Inferior parietal cortex (tissue), 1 donor: ENCODE measurements around the gene GLTP.
"Not testable (repeated sequence)": the region's sequence is repeated elsewhere in the genome, so short reads cannot be mapped to it uniquely, and the experiment has no call there.

Source experiments
- DNase-seq: peaks from one replicate; pipeline ENCODE4 v3.0.0-alpha.2; 2016; ENCODE audit errors: extremely low spot score

GLTP gene

DNA sequence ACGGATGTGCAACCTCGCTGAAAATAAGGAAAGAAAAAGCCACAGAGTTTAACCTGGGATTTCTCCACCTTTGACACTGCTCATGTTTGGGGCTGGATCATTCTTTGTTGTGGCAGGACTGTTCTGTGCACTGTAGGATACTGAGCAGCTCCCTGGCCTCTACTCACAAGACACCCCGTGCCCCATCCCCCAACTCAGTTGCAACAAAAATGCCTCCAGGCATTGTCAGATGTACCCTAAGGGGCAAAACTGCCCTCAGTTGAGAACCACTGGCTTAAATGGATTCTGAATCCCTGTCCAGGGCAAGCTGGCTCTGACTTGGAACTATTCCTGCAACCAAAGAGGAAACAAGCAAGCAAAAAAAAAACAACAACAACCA is 2.1 kb downstream of the GLTP start:
- DNase-seq = no peak

DNA sequence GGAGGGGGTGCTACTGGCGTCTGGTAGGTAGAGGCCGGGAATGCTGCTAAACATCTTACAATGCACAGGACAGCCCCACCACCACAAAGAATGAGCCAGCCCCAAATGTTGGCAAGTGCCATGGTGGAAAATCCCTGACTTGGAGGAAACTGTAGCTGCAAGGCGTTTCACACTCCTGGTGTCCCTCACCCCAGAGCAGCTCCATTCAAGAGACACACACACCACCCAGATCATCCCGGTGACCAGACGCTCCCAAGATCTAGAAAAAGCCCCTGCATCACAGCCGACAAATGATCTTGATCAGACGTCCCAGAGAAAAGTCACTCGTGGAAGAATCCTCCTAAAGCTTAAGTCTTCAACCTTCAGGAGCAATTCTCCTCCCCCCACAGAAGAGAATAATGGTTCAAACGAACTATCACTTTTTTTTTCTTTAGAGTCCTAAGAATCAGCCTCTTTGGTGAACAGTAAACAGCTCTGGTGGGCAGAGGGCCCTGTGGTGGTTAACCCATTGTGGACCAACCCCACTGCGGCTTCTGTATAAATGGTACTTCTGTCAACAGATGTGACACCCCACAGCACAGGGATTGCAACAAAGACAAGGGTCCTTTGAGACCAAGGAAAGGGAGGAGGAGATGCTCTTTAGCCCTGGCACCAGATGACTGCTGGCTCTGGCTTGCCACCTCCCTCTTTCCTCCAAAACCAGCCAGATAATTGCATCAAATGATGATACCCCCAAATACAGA is 2.7 kb downstream of the GLTP start:
- DNase-seq = no peak

DNA sequence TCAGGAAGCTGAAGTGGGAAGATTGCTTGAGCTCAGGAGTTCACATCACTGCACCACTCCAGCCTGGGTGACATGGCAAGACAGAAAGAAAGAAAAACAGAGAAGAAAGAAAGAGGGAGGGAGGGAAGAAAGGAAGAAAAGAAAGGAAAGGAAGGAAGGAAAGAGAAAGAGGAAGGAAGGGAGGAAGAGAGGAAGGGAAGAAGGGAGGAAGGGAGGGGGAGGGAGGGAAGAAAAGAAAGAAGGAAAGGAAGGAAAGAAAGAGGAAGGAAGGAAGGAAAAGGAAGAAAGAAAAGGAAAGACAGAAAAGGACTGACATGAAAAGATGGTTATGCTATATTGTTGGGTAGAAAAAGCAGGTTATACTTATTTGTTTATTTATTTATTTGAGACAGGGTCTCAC is 3.9 kb downstream of the GLTP start:
- DNase-seq = no peak

DNA sequence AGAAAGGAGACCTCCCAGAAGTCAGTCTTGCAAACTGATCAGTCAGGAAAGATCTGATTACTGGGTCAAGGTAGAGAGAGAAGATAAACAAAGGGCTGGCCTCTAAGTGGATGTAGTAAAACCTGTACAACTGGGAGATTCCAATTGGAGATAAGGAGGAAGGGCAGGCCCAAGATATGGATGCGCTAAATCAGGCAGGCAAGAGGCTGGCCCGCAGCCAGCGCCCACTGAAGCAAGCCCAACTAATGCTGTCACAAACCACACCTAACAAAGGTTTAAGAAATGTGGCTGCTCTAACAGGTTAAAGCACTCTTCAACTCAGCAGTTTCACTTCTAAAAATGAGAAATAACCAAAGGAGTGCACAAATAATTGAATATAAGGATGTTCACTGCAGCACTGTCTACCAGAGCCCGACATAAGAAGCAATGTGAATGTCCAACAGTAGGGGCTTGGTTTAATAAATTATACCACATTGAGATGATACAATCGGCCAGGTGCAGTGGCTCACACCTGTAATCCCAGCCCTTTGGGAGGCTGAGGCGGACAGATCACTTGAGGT is 4.7 kb downstream of the GLTP start:
- DNase-seq = no peak

DNA sequence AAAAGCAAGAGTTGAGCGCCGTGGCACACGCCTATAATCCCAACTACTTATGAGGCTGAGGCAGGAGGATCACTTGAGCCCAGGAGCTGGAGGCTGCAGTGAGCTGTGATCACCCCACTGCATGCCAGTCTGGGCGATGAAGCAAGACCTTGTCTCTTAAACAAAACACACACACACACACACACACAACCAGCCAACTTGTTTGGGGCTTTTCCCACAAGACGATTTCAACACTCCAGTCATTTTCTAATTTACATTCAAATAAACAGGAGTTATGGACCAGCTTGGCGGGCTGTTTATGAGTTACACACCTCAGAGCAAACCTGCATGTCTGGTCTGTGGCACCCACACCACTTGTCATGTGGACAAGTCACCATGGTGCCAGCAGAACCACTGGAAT is 6.7 kb downstream of the GLTP start:
- no peak for DNase-seq

DNA sequence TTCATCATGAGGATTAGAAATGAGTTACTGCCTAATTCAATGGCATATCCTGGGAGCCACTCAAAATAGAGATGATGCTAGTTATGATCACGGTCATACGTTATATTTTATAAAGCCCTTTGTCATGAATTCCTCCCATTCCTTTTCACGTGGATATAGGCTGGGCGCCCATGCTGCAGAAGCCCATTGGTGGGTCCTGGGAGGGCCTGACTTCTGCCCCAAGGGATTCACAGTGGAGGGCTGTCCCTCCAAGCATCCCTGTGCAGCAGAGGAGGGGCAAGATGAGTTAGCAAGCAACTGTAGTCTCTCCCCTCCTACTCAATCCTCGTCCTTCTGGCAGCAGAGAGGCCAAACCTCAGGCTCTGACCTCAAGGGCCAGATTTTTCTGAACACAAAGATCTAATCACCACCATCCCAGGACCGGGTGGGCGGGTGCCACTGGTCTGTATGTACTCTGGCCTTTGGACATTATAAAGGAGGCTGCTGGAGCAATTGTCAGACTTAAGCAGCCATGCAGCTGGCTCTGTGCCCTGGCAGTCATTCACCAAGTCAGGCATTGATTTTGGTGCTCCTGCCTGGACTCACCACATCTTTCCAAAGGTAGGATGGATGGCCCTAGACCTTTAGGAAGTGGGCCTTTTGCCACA is 8.6 kb downstream of the GLTP start:
- DNase-seq = no peak

DNA sequence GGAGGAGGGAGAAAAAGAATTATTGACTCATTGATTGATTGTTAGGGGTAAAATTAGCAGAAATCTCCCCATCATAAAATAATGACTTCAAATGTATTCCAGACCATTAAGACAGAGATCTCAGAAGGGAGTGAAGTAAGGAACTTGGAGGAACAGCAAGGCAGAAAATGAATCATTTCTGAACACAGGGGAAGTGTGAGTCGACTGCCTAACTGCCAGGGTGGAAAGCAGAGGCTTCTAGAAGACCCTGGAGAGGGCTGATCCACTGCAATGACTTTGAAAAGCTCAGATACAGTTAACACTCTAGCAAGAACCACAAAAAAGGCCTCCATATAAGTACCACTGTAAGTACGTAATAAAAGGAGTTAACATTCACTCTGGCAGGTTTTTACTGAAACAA is 9.7 kb downstream of the GLTP start:
- DNase-seq = no peak

DNA sequence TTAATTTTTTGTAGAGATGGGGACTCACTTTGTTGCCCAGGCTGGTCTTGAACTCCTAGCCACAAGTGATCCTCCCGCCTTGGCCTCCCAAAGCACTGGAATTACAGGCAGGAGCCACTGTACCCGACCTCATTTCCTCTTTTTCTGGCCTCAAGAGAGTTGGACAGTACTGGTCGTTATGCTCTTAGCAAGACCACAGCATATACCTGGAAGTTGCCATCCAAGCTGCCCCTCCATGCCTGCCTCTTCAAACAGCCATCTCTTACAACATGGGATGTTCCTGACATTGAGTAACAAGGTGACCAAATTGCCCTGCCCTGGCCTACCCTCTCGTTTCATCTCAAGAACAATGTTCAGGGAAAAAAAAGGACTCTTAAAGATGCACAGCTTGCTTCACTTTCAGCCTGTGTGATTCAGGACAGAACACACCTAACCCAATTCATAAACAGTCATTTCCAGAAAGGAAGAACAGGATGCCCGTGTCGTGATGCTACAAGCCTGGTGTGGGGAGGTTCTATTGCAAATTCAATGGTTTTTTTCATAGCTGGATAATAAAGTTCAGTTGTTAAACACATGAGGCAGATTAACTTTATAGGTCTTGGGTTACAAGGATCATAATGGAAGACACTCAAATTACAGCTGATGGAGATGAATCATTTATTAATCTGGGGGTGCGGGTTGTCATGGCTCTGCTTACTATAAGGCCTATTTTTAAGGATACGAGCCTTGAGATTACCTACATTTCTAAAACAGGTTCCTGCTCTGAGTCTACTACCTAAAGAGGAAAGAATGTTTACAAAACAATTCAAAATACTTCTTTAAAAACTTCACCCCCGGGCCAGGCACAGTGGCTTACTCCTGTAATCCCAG is 11.9 kb downstream of the GLTP start:
- DNase-seq = no peak

DNA sequence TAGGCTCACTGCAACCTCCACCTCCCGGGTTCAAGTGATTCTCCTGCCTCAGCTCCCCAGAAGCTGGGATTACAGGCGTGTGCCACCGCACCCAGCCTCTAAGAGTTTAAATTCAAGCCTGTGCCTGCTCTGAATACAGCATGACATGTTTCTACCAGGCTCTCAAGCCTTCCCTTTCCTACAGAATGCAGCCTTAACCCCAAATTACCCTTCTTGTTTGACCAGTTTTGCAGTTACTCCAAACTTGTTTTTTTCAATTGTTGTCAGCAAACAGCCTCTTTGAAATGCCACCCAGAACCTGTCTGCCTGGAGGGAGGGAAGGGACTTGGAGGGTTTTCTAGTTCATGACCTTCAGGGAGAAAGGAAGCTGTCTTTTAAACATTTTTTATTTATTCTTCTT is 15.4 kb downstream of the GLTP start:
- no peak for DNase-seq

DNA sequence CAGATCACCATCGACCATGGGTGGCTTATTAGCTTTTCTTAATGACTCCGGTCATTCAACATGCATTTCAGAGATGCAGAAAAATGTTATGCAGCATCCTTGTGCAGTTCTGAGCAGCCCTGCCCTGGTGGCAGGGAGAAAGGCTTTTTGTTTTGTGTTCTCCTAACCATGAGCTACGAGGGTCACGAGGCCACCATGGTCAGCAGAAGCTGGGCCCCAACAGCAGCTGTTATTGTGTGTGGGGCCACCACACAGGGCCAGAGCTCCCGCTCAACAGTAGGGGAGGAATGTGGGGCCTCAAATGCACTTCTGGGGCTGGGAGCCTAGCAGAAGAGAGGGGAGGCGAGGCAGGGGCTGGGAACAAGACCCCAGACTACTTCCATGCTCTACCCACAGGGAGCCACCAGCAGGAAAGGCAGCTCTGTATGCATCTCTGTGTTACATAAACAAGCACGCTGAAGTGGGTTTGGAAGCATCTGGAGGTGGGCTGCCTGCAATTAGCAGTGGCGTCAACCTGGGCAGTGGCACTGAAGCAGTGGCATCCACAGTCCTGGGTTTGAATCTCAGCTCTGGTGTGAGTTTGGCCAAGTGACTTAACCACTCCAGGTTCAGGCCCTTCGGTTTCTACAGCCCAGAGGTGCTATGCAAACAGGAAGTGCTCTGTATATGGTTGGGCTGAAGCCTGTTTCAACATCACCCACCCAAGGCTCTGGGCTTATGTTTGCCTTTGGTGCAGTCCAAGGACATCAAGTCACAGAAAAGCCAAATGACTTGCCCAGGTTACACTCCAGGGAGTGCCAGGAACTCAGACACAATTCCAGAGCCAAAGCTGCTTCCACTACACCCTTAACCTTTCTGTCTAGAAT is 16.3 kb downstream of the GLTP start:
- peak; percentile 79 for DNase-seq

DNA sequence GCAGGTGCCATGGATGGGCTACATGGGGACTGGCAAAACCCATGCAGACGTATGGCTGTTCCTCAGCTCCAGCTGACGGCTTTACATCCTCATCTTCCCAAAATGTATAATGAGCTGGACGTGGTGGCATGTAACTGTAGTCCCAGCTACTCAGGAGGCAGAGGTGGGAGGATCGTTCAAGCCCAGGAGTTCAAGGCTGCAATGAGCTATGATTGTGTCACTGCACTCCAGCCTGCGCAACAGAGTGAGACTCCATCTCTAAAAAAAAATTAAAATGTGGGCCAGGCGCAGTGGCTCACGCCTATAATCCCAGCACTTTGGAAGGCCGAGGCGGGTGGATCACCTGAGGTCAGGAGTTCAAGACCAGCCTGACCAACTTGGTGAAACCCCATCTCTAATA is 17.9 kb downstream of the GLTP start:
- not testable (repeated sequence) for DNase-seq

DNA sequence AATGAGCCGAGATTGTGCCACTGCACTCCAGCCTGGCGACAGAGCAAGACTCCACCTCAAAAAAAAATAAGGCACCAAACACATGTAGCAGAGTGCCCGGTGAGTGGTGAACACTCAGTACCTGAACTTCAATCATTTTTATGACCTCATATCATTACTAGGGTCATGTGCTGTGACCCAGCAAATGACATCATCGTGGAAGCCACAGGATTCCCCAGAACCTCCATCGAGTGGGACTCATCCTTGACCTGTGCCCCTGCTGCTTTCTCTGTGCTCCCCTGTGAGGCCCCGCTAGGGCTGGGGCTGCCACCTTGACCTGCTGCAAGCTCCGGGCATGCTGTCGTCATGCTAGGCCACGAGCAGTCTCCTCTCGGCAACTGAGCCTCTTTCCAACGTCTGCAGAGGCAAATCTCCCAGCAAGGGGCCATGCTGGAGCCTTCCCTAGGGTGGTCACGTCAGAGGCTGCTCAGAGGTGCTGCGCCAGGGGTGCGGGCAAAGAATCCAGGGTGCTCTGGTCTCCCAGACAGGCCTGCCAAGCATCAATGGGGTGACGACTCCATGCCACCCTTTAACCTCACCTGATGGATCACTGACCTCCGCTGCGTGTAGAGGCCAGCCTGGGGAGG is 18.5 kb downstream of the GLTP start:
- no peak for DNase-seq

DNA sequence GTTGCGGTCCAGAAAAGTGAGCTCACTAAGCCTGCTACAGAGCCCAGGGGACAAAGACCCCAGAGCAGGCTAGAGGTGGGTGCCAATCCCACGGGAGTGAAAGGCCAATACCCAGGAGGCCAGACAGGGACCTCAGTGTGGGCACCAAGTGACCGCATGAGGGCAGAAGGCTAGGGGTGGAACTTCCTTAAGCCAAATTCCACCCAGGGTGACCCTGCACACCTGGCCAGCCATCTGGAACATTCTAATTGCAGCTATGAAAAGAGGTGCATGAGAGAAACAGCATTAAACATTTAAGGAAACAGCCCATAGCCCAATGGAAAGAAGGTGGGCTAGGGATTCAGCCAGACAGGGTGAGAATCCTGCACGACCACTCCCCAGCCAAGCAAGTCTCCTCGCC is 19.4 kb downstream of the GLTP start:
- no peak for DNase-seq

DNA sequence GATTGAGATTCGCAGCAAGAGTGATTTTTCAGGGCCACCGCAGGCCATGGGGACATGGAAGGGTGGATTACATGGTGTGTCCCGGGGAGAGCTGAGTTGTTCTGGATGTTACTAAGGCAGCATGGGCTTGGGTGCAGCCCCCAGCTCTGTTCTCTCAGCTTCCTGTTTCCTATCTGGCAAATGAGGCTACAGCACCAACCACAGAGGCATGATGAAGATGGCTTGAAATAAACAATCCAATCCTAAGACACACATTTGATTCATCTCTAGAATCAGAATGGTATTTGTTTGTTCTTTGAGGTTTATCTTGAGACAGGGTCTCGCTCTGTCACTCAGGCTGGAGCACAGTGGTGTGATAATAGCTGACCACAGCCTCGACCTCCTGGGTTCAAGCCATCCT is 21.6 kb downstream of the GLTP start:
- no peak for DNase-seq

DNA sequence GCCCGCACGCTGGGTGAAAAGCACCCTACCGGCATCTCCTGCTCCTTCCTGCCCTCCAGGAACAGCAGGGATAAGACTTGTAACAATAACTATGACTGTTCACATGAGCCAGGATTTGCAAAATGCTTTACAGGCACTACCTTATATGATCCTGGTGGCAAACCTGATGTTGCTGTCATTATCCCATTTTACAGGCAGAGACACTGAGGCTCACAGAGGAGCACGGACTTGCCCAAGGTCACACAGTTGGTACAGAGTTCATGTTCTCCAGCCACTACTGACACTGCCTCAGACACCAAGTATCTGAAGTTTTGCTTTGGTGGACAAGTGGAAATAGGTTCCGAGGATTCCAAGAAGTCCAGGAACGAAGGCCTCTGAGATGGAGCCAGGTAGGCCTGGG is 22.6 kb downstream of the GLTP start:
- no peak for DNase-seq

DNA sequence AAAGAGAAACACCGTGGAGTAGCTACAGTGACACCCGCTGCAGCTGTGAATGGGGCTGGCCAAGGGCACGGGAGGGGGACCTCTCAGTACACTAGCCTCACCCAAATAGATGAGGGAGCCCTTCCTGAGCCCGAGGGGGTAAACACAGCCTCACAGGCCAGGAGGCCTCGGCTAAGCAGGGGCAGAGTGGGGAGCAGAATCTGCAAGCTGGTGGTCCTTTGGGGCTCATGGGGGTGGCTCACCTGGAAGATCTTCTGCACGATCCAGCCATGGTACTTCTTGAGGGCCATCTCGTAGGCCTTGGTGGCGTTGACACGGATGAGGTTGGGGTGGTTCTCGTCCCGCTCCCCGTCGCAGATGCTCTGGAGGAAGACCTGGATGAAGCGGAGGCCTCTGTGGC is 25.0 kb downstream of the GLTP start:
- DNase-seq = no peak

DNA sequence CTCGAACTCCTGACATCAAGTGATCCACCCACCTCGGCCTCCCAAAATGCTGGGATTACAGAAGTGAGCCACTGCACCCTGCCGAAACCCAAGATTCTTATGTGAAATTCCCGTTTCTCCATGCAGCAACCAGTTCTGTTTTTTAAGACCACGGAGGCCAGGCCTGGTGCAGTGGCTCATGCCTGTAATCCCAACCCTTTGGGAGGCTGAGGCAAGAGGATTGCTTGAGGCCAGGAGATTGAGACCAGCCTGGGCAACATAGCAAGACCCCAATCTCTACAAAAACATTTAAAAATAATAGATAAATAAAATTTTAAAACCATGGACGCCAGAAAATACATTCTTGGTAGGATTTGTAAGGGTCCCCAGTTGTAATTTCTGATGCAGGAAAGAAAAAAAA is 29.8 kb downstream of the GLTP start:
- not testable (repeated sequence) for DNase-seq

DNA sequence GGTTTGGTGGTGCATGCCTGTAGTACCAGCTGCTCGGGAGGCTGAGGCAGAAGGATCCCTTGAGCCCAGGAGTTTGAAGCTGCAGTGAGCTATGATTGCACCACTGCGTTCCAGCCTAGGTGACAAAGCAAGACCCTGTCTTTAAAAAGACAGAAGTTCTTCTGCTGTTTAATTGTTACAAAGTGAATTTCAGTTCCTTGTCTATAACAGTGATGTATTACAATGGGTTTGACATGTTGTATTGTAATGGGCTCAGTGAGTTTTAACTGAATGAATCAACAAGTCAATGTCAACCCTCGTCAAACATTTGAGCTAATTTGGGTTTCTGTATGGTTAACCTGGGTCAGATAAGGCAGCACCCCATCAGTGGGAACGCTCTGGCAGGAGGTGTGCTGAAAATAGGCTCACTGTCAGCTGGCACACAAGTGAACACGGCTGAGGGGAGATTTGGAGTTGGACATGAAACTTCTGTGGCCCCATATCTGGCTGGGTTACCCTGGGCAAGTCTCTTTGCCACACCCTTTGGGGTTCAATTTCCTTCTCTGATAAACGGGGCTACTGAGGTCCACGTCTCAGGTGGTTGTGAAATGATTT is 33.1 kb downstream of the GLTP start:
- no peak for DNase-seq

DNA sequence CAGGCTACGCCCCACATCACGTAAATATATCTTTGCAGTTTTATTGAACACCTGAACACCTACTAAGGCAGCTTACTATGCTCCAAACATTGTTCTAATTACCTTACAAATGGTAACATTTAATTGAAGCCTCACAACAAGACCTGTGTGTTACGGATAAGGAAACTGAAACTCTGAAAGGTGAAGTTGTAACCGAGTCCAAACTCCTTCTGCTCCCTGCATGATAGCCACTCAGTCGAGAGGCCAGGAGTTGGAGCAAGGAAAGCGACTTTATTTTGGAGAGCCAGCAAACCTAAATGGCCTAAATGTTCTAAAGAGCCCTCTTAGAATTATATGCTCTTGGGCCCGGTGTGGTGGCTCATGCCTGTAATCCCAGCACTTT is 34.5 kb downstream of the GLTP start:
- no peak for DNase-seq

DNA sequence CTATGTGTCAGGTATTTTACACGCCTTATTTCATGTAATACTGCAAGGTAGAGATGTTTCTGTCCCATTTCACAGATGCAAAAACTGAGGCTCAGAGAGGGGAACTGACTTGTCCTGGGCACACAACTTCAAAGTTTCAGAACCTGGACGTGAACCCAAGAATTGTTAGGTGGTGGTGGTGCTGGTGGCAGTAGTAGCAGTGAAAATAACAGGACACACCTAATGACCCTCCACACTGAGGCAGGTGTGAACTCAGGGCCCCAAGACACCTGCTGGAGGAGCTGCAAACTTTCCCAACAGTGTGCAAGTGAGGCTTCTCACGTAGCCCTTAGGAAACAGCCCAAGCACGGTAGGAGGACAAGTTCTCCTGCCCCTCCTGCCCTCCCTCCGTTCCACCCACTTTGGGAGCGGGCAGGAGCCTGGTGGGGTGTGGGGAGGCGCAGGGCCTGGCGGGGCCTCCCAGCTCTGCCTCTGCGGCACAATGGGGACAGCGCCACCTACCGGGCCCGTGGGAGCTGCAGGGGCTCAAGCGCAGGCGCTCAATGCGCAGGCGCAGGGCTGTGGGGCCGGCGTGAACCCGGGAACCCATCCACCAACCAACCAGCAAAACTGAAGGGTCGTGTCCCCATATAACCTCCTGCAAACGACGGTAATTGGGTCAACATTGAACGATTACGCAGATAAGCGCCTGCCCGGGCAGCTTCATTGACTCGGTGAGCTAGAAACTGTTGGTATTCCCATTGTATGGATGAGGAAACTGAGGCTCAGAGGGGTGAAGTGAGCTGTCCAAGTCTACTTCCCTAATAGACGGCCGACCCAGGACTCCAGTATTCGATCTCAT is 35.1 kb downstream of the GLTP start:
- DNase-seq = peak; percentile 83
